Vagina (tissue), 2 donors: ENCODE measurements around the gene KRTAP12-1. TPM values are rescaled to one million over a fixed set of nuclear protein-coding genes. Genes with fewer than 3 reads are reported as not detected.

Source experiments
- DNase-seq, 2 donors: peaks; one replicate each; pipeline ENCODE4 v3.0.0-alpha.2; 2017; ENCODE audit errors: extremely low spot score in 2 of 2
- H3K27ac ChIP-seq: fragments of 200-600 bp; sonication (generic); one replicate; pipeline ENCODE4 v1.5.1; 2019
- H3K27me3 ChIP-seq: fragments of 200-600 bp; sonication (generic); one replicate; pipeline ENCODE4 v1.5.1; 2019
- H3K36me3 ChIP-seq, 2 donors: fragments of 200-600 bp; sonication (generic); one replicate each; pipeline ENCODE4 v1.5.1; 2017 to 2019
- H3K4me1 ChIP-seq: fragments of 200-600 bp; sonication (generic); one replicate; pipeline ENCODE4 v1.5.1; 2019
- H3K4me3 ChIP-seq, 2 donors: fragments of 200-600 bp; sonication (generic); 1 replicate in 1 of 2; 2 replicates in 1 of 2; pipeline ENCODE4 v1.5.1; 2016 to 2019
- H3K9me3 ChIP-seq: fragments of 200-600 bp; sonication (generic); one replicate; pipeline ENCODE4 v1.5.1; 2019
- POLR2A ChIP-seq, 2 donors: fragments of 450-650 bp; IDR thresholded peaks; one replicate each; pipeline ENCODE4 v1.6.1; 2017; ENCODE audit warnings: antibody characterized with exemption in 2 of 2, mild to moderate bottlenecking in 2 of 2, moderate library complexity in 2 of 2
- POLR2AphosphoS5 ChIP-seq, 2 donors: sonication (generic); formaldehyde crosslinking; IDR thresholded peaks; one replicate each; pipeline ENCODE4 v1.9.0; 2017; ENCODE audit warnings: antibody characterized with exemption in 2 of 2, mild to moderate bottlenecking in 2 of 2, low read depth in 1 of 2; ENCODE audit not compliant: insufficient read depth in 1 of 2
- intact Hi-C: fragments of 100-400 bp; cut with DNase I; formaldehyde crosslinking; loops from one replicate; pipeline ENCODE4 v1.15.1; 2023
- total RNA-seq: library from RNA; depleted of rRNA; stranded (reverse); fragments of >200 nt; gene quantifications from one replicate; pipeline ENCODE4 v1.2.3, GENCODE V29; 2016
- TF ChIP-seq, protein P1 (sequence below), 3 experiments: fragments of 450-650 bp in 2 of 3; fragments of 200-600 bp in 1 of 3; sonication (generic) in 1 of 3; IDR thresholded peaks; one replicate each; pipeline ENCODE4 v1.5.1; 2017 to 2019; ENCODE audit warnings: antibody characterized with exemption in 3 of 3, mild to moderate bottlenecking in 2 of 3, moderate library complexity in 2 of 3

Gene KRTAP12-1
- total RNA-seq, 1 donor from 2014 or later = not detected

DNA sequence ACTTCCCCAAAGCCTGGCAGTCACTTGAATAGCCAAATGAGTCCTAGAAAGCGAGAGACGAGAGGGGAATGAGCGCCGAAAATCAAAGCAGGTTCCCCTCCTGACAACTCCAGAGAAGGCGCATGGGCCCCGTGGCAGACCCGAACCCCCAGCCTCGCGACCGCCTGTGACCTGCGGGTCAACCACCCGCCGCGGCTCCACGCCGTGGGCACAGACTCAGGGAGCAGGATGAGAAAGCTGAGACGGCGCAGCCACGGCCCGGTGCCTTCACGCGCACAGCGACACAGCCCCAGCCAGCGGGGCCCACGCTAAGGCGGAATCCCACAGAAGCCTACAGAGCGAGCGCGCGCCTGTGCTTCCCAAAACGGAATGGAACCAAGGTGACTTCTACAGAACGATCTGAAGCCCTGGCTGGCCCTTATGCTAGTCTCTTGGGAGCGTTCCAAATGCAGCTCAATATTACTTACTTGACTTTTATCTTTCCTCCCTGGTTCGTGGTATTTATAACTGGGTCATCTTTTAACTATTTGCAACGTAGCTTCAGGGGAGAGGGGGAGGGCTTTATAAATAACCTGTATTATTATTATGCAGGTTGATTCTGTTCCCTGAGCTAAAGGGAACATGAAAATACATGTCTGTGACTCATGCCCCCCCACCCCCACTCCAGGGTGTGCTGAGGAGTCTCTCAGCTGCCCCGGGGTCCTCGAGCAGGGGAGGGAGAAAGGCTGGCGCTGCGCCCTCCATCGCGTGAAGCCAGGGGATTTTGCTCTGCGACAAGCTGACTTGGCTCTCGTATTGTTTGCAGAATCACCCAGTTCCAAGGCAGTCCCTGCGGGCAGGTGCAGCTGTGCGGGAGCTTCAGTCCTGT, 27.7 kb upstream of the KRTAP12-1 start:
- Histone ChIP-seq H3K9me3 (no peaks in the 10 kb centered on the region), H3K4me3 (no peak overlapping the region), H3K36me3 (no peaks in the 10 kb centered on the region), H3K27me3 (peaks cover 14% of the 10 kb centered on the region), H3K27ac (no peak overlapping the region), H3K4me1 (peaks cover 28% of the 10 kb centered on the region)
- no peak for TF ChIP-seq POLR2A (IDR thresholded peaks at IDR 0.05)
- TF ChIP-seq POLR2AphosphoS5 (IDR thresholded peaks at IDR 0.05; ENCODE audit: insufficient read depth in 1 of 2, low read depth in 1 of 2) = no peak
- TF ChIP-seq, protein P1, sequence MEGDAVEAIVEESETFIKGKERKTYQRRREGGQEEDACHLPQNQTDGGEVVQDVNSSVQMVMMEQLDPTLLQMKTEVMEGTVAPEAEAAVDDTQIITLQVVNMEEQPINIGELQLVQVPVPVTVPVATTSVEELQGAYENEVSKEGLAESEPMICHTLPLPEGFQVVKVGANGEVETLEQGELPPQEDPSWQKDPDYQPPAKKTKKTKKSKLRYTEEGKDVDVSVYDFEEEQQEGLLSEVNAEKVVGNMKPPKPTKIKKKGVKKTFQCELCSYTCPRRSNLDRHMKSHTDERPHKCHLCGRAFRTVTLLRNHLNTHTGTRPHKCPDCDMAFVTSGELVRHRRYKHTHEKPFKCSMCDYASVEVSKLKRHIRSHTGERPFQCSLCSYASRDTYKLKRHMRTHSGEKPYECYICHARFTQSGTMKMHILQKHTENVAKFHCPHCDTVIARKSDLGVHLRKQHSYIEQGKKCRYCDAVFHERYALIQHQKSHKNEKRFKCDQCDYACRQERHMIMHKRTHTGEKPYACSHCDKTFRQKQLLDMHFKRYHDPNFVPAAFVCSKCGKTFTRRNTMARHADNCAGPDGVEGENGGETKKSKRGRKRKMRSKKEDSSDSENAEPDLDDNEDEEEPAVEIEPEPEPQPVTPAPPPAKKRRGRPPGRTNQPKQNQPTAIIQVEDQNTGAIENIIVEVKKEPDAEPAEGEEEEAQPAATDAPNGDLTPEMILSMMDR (IDR thresholded peaks at IDR 0.05) = no peak
- intact Hi-C loops = no loop called here
- DNase-seq = peak in 1 of 2 donors; percentile 64

DNA sequence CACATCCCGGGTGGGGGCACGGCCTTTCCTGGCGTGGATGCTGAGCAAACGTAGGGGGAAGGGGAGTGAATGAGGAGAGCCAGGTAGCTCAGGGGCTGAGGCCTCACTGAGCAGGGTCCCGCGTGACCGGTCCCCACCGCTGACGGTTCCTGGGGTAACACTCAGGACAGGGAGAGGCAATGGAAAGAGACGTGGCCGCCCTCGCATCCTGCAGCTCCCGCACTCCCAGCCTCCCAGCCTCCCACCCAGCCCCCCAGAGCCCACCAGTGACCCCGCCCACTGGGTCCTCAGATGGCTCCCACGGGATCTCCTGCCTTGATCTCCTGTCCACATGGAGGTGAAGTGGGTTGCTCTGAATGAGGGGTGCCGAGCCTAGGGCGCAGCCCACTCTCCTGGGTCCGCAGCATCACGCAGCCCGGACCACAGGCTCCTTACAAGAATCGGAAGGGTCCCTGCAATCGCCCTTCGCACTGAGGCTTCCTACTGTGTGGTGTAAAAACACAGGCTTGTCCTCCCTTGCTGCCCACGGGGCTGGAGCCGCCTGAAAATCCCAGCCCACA, 27.0 kb upstream of the KRTAP12-1 start:
- H3K36me3 ChIP-seq = no peaks in the 10 kb centered on the region
- TF ChIP-seq, protein P1 (IDR thresholded peaks at IDR 0.05) = no peak
- TF ChIP-seq POLR2A (IDR thresholded peaks at IDR 0.05) = no peak
- no peak for TF ChIP-seq POLR2AphosphoS5 (IDR thresholded peaks at IDR 0.05; ENCODE audit: insufficient read depth in 1 of 2, low read depth in 1 of 2)
- no peak overlapping the region for H3K27ac ChIP-seq
- H3K4me1 ChIP-seq = peaks cover 28% of the 10 kb centered on the region
- peak in 1 of 2 donors; percentile 58 for DNase-seq
- no peaks in the 10 kb centered on the region for H3K9me3 ChIP-seq
- intact Hi-C loops = no loop called here
- no peak overlapping the region for H3K4me3 ChIP-seq
- peaks cover 14% of the 10 kb centered on the region for H3K27me3 ChIP-seq

DNA sequence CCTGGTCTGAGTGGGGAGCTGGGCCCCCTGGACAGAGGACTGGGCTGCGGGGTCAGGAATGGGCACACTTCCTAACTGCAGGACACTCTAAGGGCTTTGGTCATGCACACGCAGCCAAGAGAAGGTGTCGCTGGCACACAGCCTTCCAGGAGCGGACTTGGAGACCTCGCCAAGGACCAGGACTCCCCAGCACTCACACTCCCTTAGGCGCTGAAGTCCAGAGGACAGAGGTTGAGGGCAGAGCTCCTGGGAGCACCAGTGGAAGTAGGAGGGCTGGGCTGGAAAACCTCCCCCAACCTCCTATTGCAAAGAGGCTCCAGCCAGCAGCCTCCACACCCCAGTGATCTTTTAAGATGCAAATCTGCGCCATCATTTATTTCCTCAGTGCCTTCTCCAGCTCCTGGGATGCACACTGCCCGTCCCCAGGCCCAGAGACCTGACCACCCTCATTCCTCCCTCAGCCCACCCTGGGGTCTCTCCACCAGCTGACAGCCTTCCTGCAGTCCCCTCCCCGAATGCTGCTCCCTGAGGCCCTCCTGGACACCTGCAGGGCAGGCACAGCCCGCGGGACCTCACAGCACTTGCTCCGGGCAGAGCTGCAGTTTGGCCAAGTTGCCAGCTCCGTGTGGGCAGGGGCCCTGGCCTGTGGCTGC, 26.4 kb upstream of the KRTAP12-1 start:
- DNase-seq = peak in 1 of 2 donors; percentile 94
- no peaks in the 10 kb centered on the region for H3K9me3 ChIP-seq
- H3K27ac ChIP-seq = no peak overlapping the region
- peaks cover 28% of the 10 kb centered on the region for H3K4me1 ChIP-seq
- intact Hi-C loops = no loop called here
- peaks cover 14% of the 10 kb centered on the region for H3K27me3 ChIP-seq
- no peak overlapping the region for H3K4me3 ChIP-seq
- H3K36me3 ChIP-seq = no peaks in the 10 kb centered on the region
- TF ChIP-seq POLR2A (IDR thresholded peaks at IDR 0.05) (no peak), POLR2AphosphoS5 (IDR thresholded peaks at IDR 0.05; ENCODE audit: insufficient read depth in 1 of 2, low read depth in 1 of 2) (no peak)
- TF ChIP-seq, protein P1 (IDR thresholded peaks at IDR 0.05) = no peak

DNA sequence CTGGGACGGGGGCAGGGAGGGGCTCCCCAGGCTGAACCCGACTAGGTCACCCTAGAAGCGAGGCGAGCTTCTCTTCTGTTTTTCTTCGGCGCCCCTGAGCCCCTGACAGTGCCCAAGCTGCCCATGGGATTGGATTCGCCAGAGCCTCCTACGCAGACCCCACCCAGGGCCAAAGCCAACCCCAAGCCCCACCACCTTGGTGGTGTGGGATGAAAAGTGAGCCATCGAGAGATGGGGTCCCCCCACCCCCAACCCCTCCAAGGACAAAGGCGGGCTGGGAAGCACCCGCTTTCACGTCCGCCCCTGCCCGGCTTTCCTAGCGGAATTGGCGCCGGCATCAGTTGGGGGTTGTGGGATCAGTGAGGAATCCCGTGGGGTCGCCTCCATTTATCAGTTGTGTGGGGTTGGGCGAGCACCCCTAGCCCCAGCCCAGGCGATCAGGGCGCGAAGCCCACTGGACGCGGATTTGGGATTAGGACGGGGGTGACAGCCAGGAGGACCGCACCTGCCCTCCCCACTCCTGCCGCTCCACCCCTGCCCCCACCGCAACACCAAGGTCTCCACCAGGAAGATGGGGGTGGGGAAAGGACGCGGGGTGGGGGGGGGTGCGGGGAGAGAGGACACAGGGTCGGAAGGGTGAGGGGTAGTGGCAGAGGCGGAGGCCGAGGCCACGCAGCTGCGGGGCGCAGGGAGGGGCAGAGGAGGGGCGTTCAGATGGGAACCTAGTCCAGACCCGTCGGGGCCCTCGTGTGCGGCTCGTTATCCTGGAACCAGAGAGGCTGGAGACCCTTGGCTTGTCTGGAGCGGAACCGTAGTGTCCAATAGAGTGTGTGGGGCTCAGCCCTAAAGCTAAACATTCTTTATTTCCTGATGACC, 25.0 kb upstream of the KRTAP12-1 start:
- Histone ChIP-seq H3K9me3 (no peaks in the 10 kb centered on the region), H3K4me3 (no peak overlapping the region), H3K27me3 (peaks cover 14% of the 10 kb centered on the region), H3K36me3 (no peaks in the 10 kb centered on the region), H3K4me1 (peaks cover 28% of the 10 kb centered on the region), H3K27ac (no peak overlapping the region)
- TF ChIP-seq, protein P1 (IDR thresholded peaks at IDR 0.05) = no peak
- no peak for TF ChIP-seq POLR2A (IDR thresholded peaks at IDR 0.05)
- no peak for TF ChIP-seq POLR2AphosphoS5 (IDR thresholded peaks at IDR 0.05; ENCODE audit: insufficient read depth in 1 of 2, low read depth in 1 of 2)
- peak in 1 of 2 donors; percentile 72 for DNase-seq
- intact Hi-C loops = no loop called here
